ENCODE data around the gene MRAS.

DNA sequence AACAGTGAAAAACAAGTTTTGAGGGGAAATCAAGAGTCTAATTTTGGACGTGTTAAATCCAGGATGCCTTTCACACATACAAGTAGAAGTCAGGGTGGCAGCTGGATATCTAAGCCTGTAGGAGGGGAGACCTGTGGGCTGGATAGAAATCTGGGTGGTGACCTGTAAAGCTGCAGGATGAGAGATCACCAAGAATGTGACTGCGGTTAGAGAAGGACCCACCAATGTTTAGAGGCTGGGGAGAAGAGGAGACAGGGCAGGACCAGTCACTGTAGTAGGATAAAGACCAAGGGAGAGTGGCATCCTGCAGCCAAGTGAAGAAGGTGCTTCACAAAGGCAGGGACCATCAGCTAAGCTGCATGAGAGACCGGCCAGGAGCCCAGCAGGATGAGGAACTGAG, 36.2 kb downstream of the MRAS start:
- TF ChIP-seq, protein P1, sequence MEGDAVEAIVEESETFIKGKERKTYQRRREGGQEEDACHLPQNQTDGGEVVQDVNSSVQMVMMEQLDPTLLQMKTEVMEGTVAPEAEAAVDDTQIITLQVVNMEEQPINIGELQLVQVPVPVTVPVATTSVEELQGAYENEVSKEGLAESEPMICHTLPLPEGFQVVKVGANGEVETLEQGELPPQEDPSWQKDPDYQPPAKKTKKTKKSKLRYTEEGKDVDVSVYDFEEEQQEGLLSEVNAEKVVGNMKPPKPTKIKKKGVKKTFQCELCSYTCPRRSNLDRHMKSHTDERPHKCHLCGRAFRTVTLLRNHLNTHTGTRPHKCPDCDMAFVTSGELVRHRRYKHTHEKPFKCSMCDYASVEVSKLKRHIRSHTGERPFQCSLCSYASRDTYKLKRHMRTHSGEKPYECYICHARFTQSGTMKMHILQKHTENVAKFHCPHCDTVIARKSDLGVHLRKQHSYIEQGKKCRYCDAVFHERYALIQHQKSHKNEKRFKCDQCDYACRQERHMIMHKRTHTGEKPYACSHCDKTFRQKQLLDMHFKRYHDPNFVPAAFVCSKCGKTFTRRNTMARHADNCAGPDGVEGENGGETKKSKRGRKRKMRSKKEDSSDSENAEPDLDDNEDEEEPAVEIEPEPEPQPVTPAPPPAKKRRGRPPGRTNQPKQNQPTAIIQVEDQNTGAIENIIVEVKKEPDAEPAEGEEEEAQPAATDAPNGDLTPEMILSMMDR (IDR thresholded peaks at IDR 0.05; ENCODE audit: poor library complexity) = no peak
- no peak for TF ChIP-seq EZH2 (IDR thresholded peaks at IDR 0.05; ENCODE audit: borderline replicate concordance)
